ENCODE results near the gene ZC3H10.

Gene ZC3H10

GRCh38 chr12:56159482-56160192 lies 41.6 kb downstream of the ZC3H10 start:
- no peaks in the 10 kb centered on the region for H3K9me3 ChIP-seq (ENCODE audit: control insufficient read depth, insufficient read depth, low read length)
- no peaks in the 10 kb centered on the region for H3K27me3 ChIP-seq (ENCODE audit: control insufficient read depth, low read length)
- H3K27ac ChIP-seq (ENCODE audit: low read depth, low read length), result peak overlapping the region; percentile 72
- H4K20me1 ChIP-seq (ENCODE audit: control insufficient read depth, insufficient read depth, low read depth, low read length), result peaks cover 15% of the 10 kb centered on the region
- H3K4me2 ChIP-seq (ENCODE audit: low read length), result peak overlapping the region; percentile 94
- no peak for TF ChIP-seq CTCF (IDR thresholded peaks at IDR 0.05; ENCODE audit: low read depth, low read length, poor library complexity, severe bottlenecking)
- no peak for TF ChIP-seq EZH2phosphoT487 (IDR thresholded peaks at IDR 0.05; ENCODE audit: borderline replicate concordance, low read length)
- no peaks in the 10 kb centered on the region for H3K9me2 ChIP-seq (replicated peaks; ENCODE audit: control insufficient read depth, low read length)
- H3K4me3 ChIP-seq (ENCODE audit: low read length), result peak overlapping the region; percentile 91
- peaks cover 35% of the 10 kb centered on the region for H3K4me1 ChIP-seq (ENCODE audit: control insufficient read depth, low read length)
- peaks cover 77% of the 10 kb centered on the region for H3K36me3 ChIP-seq (ENCODE audit: control insufficient read depth, low read length)
- peaks cover 25% of the 10 kb centered on the region for H3F3A ChIP-seq (ENCODE audit: control insufficient read depth, insufficient read depth)
- peaks cover 48% of the 10 kb centered on the region for H3K79me2 ChIP-seq (ENCODE audit: control insufficient read depth, low read length)

GRCh38 chr12:56160193-56160763 lies 42.2 kb downstream of the ZC3H10 start:
- peaks cover 77% of the 10 kb centered on the region for H3K36me3 ChIP-seq (ENCODE audit: control insufficient read depth, low read length)
- H3K4me1 ChIP-seq (ENCODE audit: control insufficient read depth, low read length), result peaks cover 35% of the 10 kb centered on the region
- H3K27me3 ChIP-seq (ENCODE audit: control insufficient read depth, low read length), result no peaks in the 10 kb centered on the region
- peak overlapping the region; percentile 91 for H3K4me3 ChIP-seq (ENCODE audit: low read length)
- peak overlapping the region; percentile 72; the same call in 1 of the 2 replicates for H3K27ac ChIP-seq (ENCODE audit: low read depth, low read length)
- peak overlapping the region; percentile 94 for H3K4me2 ChIP-seq (ENCODE audit: low read length)
- H3K79me2 ChIP-seq (ENCODE audit: control insufficient read depth, low read length), result peaks cover 48% of the 10 kb centered on the region
- no peaks in the 10 kb centered on the region for H3K9me3 ChIP-seq (ENCODE audit: control insufficient read depth, insufficient read depth, low read length)
- no peak for TF ChIP-seq CTCF (IDR thresholded peaks at IDR 0.05; ENCODE audit: low read depth, low read length, poor library complexity, severe bottlenecking)
- TF ChIP-seq EZH2phosphoT487 (IDR thresholded peaks at IDR 0.05; ENCODE audit: borderline replicate concordance, low read length), result no peak
- H3K9me2 ChIP-seq (replicated peaks; ENCODE audit: control insufficient read depth, low read length), result no peaks in the 10 kb centered on the region
- H4K20me1 ChIP-seq (ENCODE audit: control insufficient read depth, insufficient read depth, low read depth, low read length), result peaks cover 15% of the 10 kb centered on the region
- peaks cover 28% of the 10 kb centered on the region for H3F3A ChIP-seq (ENCODE audit: control insufficient read depth, insufficient read depth)

GRCh38 chr12:56160894-56161689 lies 43.0 kb downstream of the ZC3H10 start:
- peaks cover 35% of the 10 kb centered on the region for H3K4me1 ChIP-seq (ENCODE audit: control insufficient read depth, low read length)
- H3K27me3 ChIP-seq (ENCODE audit: control insufficient read depth, low read length), result no peaks in the 10 kb centered on the region
- TF ChIP-seq CTCF (IDR thresholded peaks at IDR 0.05; ENCODE audit: low read depth, low read length, poor library complexity, severe bottlenecking), result no peak
- no peak for TF ChIP-seq EZH2phosphoT487 (IDR thresholded peaks at IDR 0.05; ENCODE audit: borderline replicate concordance, low read length)
- peaks cover 48% of the 10 kb centered on the region for H3K79me2 ChIP-seq (ENCODE audit: control insufficient read depth, low read length)
- H3K27ac ChIP-seq (ENCODE audit: low read depth, low read length), result no peak overlapping the region
- peaks cover 33% of the 10 kb centered on the region for H3F3A ChIP-seq (ENCODE audit: control insufficient read depth, insufficient read depth)
- H3K9me2 ChIP-seq (replicated peaks; ENCODE audit: control insufficient read depth, low read length), result no peaks in the 10 kb centered on the region
- peaks cover 77% of the 10 kb centered on the region for H3K36me3 ChIP-seq (ENCODE audit: control insufficient read depth, low read length)
- peaks cover 15% of the 10 kb centered on the region for H4K20me1 ChIP-seq (ENCODE audit: control insufficient read depth, insufficient read depth, low read depth, low read length)
- H3K9me3 ChIP-seq (ENCODE audit: control insufficient read depth, insufficient read depth, low read length), result no peaks in the 10 kb centered on the region
- peak overlapping the region; percentile 94 for H3K4me2 ChIP-seq (ENCODE audit: low read length)
- H3K4me3 ChIP-seq (ENCODE audit: low read length), result peak overlapping the region; percentile 91
